WTC11 (cell line): ENCODE data around the gene RAET1E. TPM values are rescaled to one million over a fixed set of nuclear protein-coding genes. Genes with fewer than 3 reads are reported as not detected.

Source experiments
- ATAC-seq: fragments of 200-7000 bp; cut with Tn5 transposase; 2 replicates; pipeline ENCODE4 v1.10.0; 2021; ENCODE audit warnings: mild to moderate bottlenecking, moderate library complexity
- CTCF ChIA-PET: fragments of 300-600 bp; sonication (Branson Sonifier 250); formaldehyde crosslinking; loops from one replicate; lab custom pipeline; 2021; ENCODE audit warnings: antibody characterized with exemption; lab: Charles Lee
- POLR2A ChIA-PET: fragments of 350-600 bp; sonication (Branson Sonifier 250); formaldehyde crosslinking; loops from one replicate; lab custom pipeline; 2021; ENCODE audit warnings: antibody characterized with exemption; lab: Charles Lee
- DNase-seq: peaks from one replicate; pipeline ENCODE4 v3.0.0; 2021; ENCODE audit warnings: low spot score
- H3K27ac Mint-ChIP-seq: 2 replicates; pipeline ENCODE4 v1.8.0; 2021; ENCODE audit warnings: mixed read lengths
- H3K27me3 Mint-ChIP-seq: 2 replicates; pipeline ENCODE4 v1.8.0; 2021; ENCODE audit warnings: low read depth, mild to moderate bottlenecking, moderate library complexity, mixed read lengths
- H3K36me3 Mint-ChIP-seq: 2 replicates; pipeline ENCODE4 v1.8.0; 2021; ENCODE audit warnings: mixed read lengths
- H3K4me1 Mint-ChIP-seq: 2 replicates; pipeline ENCODE4 v1.8.0; 2022; ENCODE audit warnings: mixed read lengths
- H3K4me3 Mint-ChIP-seq: 2 replicates; pipeline ENCODE4 v1.8.0; 2021; ENCODE audit warnings: mild to moderate bottlenecking, moderate library complexity, mixed read lengths
- H3K9me3 Mint-ChIP-seq: 2 replicates; pipeline ENCODE4 v1.8.0; 2021; ENCODE audit warnings: mixed read lengths
- ATF2 ChIP-seq: sonication (generic); formaldehyde crosslinking; IDR thresholded peaks from 2 replicates; pipeline ENCODE4 v1.8.1; 2022; ENCODE audit warnings: low read depth, missing genetic modification reagents, borderline replicate concordance
- ESRRA ChIP-seq: sonication (generic); formaldehyde crosslinking; IDR thresholded peaks from 2 replicates; pipeline ENCODE4 v1.8.1; 2022; ENCODE audit warnings: mild to moderate bottlenecking, missing genetic modification reagents, borderline replicate concordance
- ETV6 ChIP-seq: sonication (generic); formaldehyde crosslinking; IDR thresholded peaks from 2 replicates; pipeline ENCODE4 v1.8.1; 2022; ENCODE audit warnings: mild to moderate bottlenecking, missing genetic modification reagents
- FOXJ3 ChIP-seq: sonication (generic); formaldehyde crosslinking; IDR thresholded peaks from 2 replicates; pipeline ENCODE4 v1.9.0; 2021; ENCODE audit warnings: missing genetic modification reagents, mild to moderate bottlenecking, borderline replicate concordance
- FOXK1 ChIP-seq: sonication (generic); formaldehyde crosslinking; IDR thresholded peaks from 2 replicates; pipeline ENCODE4 v1.8.0; 2022; ENCODE audit warnings: mild to moderate bottlenecking, moderate library complexity, missing genetic modification reagents
- GTF2I ChIP-seq: fragments of 250-450 bp; sonication (Bioruptor Pico); conservative IDR thresholded peaks from 2 replicates; pipeline ENCODE4 v1.4.0; 2021; ENCODE audit warnings: mild to moderate bottlenecking
- NFYB ChIP-seq: sonication (generic); formaldehyde crosslinking; conservative IDR thresholded peaks from 2 replicates; pipeline ENCODE4 v1.8.0; 2022; ENCODE audit warnings: low read depth, missing genetic modification reagents
- NR1H2 ChIP-seq: sonication (generic); formaldehyde crosslinking; IDR thresholded peaks from 2 replicates; pipeline ENCODE4 v1.9.0; 2021; ENCODE audit warnings: mild to moderate bottlenecking, moderate library complexity, missing genetic modification reagents
- NR2C2 ChIP-seq: sonication (generic); formaldehyde crosslinking; IDR thresholded peaks from 2 replicates; pipeline ENCODE4 v1.8.0; 2022; ENCODE audit warnings: mild to moderate bottlenecking, missing genetic modification reagents
- PRRX2 ChIP-seq: fragments of 250-450 bp; sonication (Bioruptor Pico); IDR thresholded peaks from 2 replicates; pipeline ENCODE4 v1.8.0; 2021; ENCODE audit warnings: mild to moderate bottlenecking
- RORB ChIP-seq: fragments of 250-450 bp; sonication (Bioruptor Pico); IDR thresholded peaks from 2 replicates; pipeline ENCODE4 v1.9.0; 2021; ENCODE audit warnings: mild to moderate bottlenecking
- USF2 ChIP-seq: sonication (generic); formaldehyde crosslinking; IDR thresholded peaks from 2 replicates; pipeline ENCODE4 v1.8.1; 2023; ENCODE audit warnings: mild to moderate bottlenecking, missing genetic modification reagents, moderate library complexity
- ZBTB43 ChIP-seq: sonication (generic); formaldehyde crosslinking; IDR thresholded peaks from 2 replicates; pipeline ENCODE4 v1.8.1; 2023; ENCODE audit warnings: mild to moderate bottlenecking, missing genetic modification reagents
- ZMAT4 ChIP-seq: fragments of 250-450 bp; sonication (Bioruptor Pico); IDR thresholded peaks from 2 replicates; pipeline ENCODE4 v1.9.0; 2021; ENCODE audit warnings: mild to moderate bottlenecking
- ZNF317 ChIP-seq: sonication (generic); formaldehyde crosslinking; IDR thresholded peaks from 2 replicates; pipeline ENCODE4 v1.8.1; 2023; ENCODE audit warnings: low read depth, mild to moderate bottlenecking, moderate library complexity, missing genetic modification reagents, borderline replicate concordance
- ZNF396 ChIP-seq: fragments of 250-450 bp; sonication (Bioruptor Pico); IDR thresholded peaks from 2 replicates; pipeline ENCODE4 v1.8.0; 2021; ENCODE audit warnings: mild to moderate bottlenecking, moderate library complexity, borderline replicate concordance
- total RNA-seq: library from RNA; stranded (reverse); gene quantifications from 3 replicates; pipeline ENCODE4 v1.2.3, GENCODE V29; 2021
- TF ChIP-seq, protein P1 (sequence below): sonication (generic); formaldehyde crosslinking; IDR thresholded peaks from 2 replicates; pipeline ENCODE4 v1.8.0; 2023; ENCODE audit warnings: mild to moderate bottlenecking, missing genetic modification reagents
- TF ChIP-seq, protein P2 (sequence below): sonication (generic); formaldehyde crosslinking; IDR thresholded peaks from 2 replicates; pipeline ENCODE4 v1.8.1; 2022; ENCODE audit warnings: low read depth, mild to moderate bottlenecking, moderate library complexity, missing genetic modification reagents, borderline replicate concordance

Gene RAET1E
- total RNA-seq, 1 experiment from 2014 or later: not detected

DNA sequence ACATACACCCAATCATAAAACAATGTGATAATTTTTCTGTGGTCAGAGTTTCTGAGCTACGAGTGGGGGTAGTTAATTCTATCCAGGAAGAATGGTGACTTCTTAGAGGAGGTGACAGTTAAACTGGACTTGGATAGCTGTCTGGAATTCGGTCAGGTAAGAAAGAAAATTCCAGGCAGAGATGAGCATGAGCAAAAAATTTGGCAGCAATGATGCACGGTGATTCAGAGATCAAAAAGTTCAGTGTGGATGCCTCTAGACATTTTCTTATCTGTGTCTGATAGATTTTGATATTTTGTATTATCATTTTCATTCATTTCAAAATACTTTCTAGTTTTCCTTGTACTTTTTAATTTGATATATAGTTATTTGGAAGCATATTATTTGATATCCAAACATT, 12.0 kb downstream of the RAET1E start:
- TF ChIP-seq ZBTB43 (CRISPR knock-in tag) (no peak), ESRRA (no peak), FOXK1 (CRISPR knock-in tag) (no peak), ZNF317 (CRISPR knock-in tag) (no peak), USF2 (CRISPR knock-in tag) (no peak), NFYB (no peak), PRRX2 (CRISPR knock-in tag) (no peak), ZMAT4 (CRISPR knock-in tag) (no peak), RORB (CRISPR knock-in tag) (no peak), NR2C2 (CRISPR knock-in tag) (no peak), FOXJ3 (CRISPR knock-in tag) (no peak), NR1H2 (CRISPR knock-in tag) (no peak)
- TF ChIP-seq, protein P1, sequence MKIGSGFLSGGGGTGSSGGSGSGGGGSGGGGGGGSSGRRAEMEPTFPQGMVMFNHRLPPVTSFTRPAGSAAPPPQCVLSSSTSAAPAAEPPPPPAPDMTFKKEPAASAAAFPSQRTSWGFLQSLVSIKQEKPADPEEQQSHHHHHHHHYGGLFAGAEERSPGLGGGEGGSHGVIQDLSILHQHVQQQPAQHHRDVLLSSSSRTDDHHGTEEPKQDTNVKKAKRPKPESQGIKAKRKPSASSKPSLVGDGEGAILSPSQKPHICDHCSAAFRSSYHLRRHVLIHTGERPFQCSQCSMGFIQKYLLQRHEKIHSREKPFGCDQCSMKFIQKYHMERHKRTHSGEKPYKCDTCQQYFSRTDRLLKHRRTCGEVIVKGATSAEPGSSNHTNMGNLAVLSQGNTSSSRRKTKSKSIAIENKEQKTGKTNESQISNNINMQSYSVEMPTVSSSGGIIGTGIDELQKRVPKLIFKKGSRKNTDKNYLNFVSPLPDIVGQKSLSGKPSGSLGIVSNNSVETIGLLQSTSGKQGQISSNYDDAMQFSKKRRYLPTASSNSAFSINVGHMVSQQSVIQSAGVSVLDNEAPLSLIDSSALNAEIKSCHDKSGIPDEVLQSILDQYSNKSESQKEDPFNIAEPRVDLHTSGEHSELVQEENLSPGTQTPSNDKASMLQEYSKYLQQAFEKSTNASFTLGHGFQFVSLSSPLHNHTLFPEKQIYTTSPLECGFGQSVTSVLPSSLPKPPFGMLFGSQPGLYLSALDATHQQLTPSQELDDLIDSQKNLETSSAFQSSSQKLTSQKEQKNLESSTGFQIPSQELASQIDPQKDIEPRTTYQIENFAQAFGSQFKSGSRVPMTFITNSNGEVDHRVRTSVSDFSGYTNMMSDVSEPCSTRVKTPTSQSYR (CRISPR knock-in tag): no peak
- Mint-ChIP-seq H3K4me3 (no peak overlapping the region), H3K9me3 (0 out of 2 replicates have a peak, but pooled peaks cover 3% of the 10 kb centered on the region), H3K36me3 (no peaks in the 10 kb centered on the region), H3K27me3 (peaks cover 21% of the 10 kb centered on the region), H3K4me1 (0 out of 2 replicates have a peak, but pooled peaks cover 5% of the 10 kb centered on the region), H3K27ac (no peak overlapping the region)
- ATAC-seq (no peak), DNase-seq (no peak)
- CTCF ChIA-PET: interaction anchor here (1.7 kb wide), 1 partner anchor 12 kb away, joined by 4 read pairs; the partner anchor contains the start of gene RAET1E
- POLR2A ChIA-PET: no interaction called here

GRCh38 chr6:149884617-149885016, 13.3 kb downstream of the RAET1E start:
- peak overlapping the region; percentile 0; the same call in 1 of the 2 replicates for H3K4me3 Mint-ChIP-seq
- no peaks in the 10 kb centered on the region for H3K36me3 Mint-ChIP-seq
- H3K27ac Mint-ChIP-seq: no peak overlapping the region
- peaks cover 29% of the 10 kb centered on the region for H3K27me3 Mint-ChIP-seq
- 0 out of 2 replicates have a peak, but pooled peaks cover 3% of the 10 kb centered on the region for H3K9me3 Mint-ChIP-seq
- POLR2A ChIA-PET: interaction anchor here (1.0 kb wide), 1 partner anchor 21 kb away, joined by 3 read pairs; the partner anchor contains the start of gene LRP11
- CTCF ChIA-PET: no interaction called here
- TF ChIP-seq ETV6 (CRISPR knock-in tag) (no peak), USF2 (CRISPR knock-in tag) (no peak), GTF2I (CRISPR knock-in tag) (no peak), ATF2 (CRISPR knock-in tag) (no peak), ZNF396 (CRISPR knock-in tag) (no peak)
- TF ChIP-seq, protein P2, sequence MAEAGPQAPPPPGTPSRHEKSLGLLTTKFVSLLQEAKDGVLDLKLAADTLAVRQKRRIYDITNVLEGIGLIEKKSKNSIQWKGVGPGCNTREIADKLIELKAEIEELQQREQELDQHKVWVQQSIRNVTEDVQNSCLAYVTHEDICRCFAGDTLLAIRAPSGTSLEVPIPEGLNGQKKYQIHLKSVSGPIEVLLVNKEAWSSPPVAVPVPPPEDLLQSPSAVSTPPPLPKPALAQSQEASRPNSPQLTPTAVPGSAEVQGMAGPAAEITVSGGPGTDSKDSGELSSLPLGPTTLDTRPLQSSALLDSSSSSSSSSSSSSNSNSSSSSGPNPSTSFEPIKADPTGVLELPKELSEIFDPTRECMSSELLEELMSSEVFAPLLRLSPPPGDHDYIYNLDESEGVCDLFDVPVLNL (CRISPR knock-in tag): no peak
- TF ChIP-seq, all 79 proteins: peak for 0
- DNase-seq (no peak), ATAC-seq (no peak)
- H3K4me1 Mint-ChIP-seq: 0 out of 2 replicates have a peak, but pooled peaks cover 5% of the 10 kb centered on the region
